Endothelial cell of umbilical vein (primary cell): ENCODE measurements around the gene ACTR2. TPM values are rescaled to one million over a fixed set of nuclear protein-coding genes. Genes with fewer than 3 reads are reported as not detected.

ENCODE experiments used
- BruUV-seq: library from RNA; stranded (reverse); fragments of 400-500 nt; replicated peaks from 2 replicates; lab custom pipeline; 2021; lab: Mats Ljungman, UMichigan
- CTCF ChIA-PET: fragments of 300-600, 350-600 bp; sonication (Branson Sonifier 250); formaldehyde crosslinking; loops from one replicate; lab custom pipeline; 2021; ENCODE audit warnings: antibody characterized with exemption, inconsistent platforms; lab: Charles Lee
- POLR2A ChIA-PET: fragments of 300-600, 350-600 bp; sonication (Branson Sonifier 250); formaldehyde crosslinking; loops from one replicate; lab custom pipeline; 2021; ENCODE audit warnings: antibody characterized with exemption, inconsistent platforms; lab: Charles Lee
- DNase-seq: peaks from one replicate; pipeline ENCODE4 v3.0.0-alpha.2; 2011; ENCODE audit warnings: low read depth, low spot score
- FAIRE-seq: peaks from 2 replicates; lab custom pipeline; 2011; peaks lifted over from hg19 to GRCh38; lab: Jason Lieb, UNC
- H2AFZ ChIP-seq: 2 replicates; pipeline ENCODE4 v1.6.0; 2012; ENCODE audit warnings: low read depth, low read length, control low read depth, inconsistent platforms
- H3K27ac ChIP-seq: 2 replicates; pipeline ENCODE4 v1.5.1; 2011; ENCODE audit warnings: low read depth, mild to moderate bottlenecking, control low read depth, low read length, moderate library complexity; ENCODE audit not compliant: insufficient read depth
- H3K27me3 ChIP-seq, 2 experiments: 2 replicates each; pipeline versions ENCODE4 v1.6.0 to v1.6.1; 2011; ENCODE audit warnings: low read length in 2 of 2, mixed read lengths in 1 of 2; ENCODE audit not compliant: control insufficient read depth in 2 of 2, insufficient read depth in 2 of 2
- H3K36me3 ChIP-seq, 2 experiments: 2 replicates in 1 of 2; 3 replicates in 1 of 2; pipeline ENCODE4 v1.5.1; 2011; ENCODE audit warnings: low read length in 2 of 2, mild to moderate bottlenecking in 1 of 2, moderate library complexity in 1 of 2; ENCODE audit not compliant: control insufficient read depth in 2 of 2, insufficient read depth in 2 of 2; ENCODE audit errors: extremely low read depth in 1 of 2
- H3K4me1 ChIP-seq: 3 replicates; pipeline ENCODE4 v1.5.1; 2011; ENCODE audit warnings: mild to moderate bottlenecking, low read length; ENCODE audit not compliant: control insufficient read depth, insufficient read depth; ENCODE audit errors: extremely low read depth
- H3K4me2 ChIP-seq: 2 replicates; pipeline ENCODE4 v1.6.1; 2011; ENCODE audit warnings: low read length, control low read depth, mixed read lengths; ENCODE audit not compliant: insufficient read depth
- H3K4me3 ChIP-seq, 3 experiments: fragments of 200-600 bp in 1 of 3; sonication (generic), shearing (Covaris generic) in 1 of 3; replicated peaks in 1 of 3; 2 replicates each; pipeline ENCODE4 v1.5.1; 2011 to 2016; ENCODE audit warnings: control low read depth in 3 of 3, low read length in 3 of 3, mild to moderate bottlenecking in 2 of 3, inconsistent platforms in 1 of 3, low read depth in 1 of 3, moderate library complexity in 1 of 3; ENCODE audit not compliant: insufficient read depth in 1 of 3
- H3K79me2 ChIP-seq: 2 replicates; pipeline ENCODE4 v1.6.0; 2012; ENCODE audit warnings: low read length, inconsistent platforms; ENCODE audit not compliant: control insufficient read depth, insufficient read depth
- H3K9ac ChIP-seq: replicated peaks from 2 replicates; pipeline ENCODE3; 2011; ENCODE audit warnings: low read length, control low read depth; ENCODE audit not compliant: insufficient read depth; ENCODE audit errors: extremely low read depth
- H3K9me1 ChIP-seq: replicated peaks from 3 replicates; pipeline ENCODE4 v1.6.0; 2011; ENCODE audit warnings: mild to moderate bottlenecking, low read length; ENCODE audit not compliant: control insufficient read depth, insufficient read depth; ENCODE audit errors: extremely low read depth
- H3K9me3 ChIP-seq: replicated peaks from 2 replicates; pipeline ENCODE4 v1.5.1; 2012; ENCODE audit warnings: low read length, inconsistent platforms; ENCODE audit not compliant: control insufficient read depth, insufficient read depth
- H4K20me1 ChIP-seq: replicated peaks from 2 replicates; pipeline ENCODE3; 2011; ENCODE audit warnings: mild to moderate bottlenecking, low read length; ENCODE audit not compliant: control insufficient read depth, insufficient read depth; ENCODE audit errors: extremely low read depth
- CTCF ChIP-seq, 2 donors: IDR thresholded peaks; 1 replicate in 1 of 2; 2 replicates in 1 of 2; pipeline ENCODE4 v1.5.1; 2011; ENCODE audit warnings: low read length in 2 of 2, mild to moderate bottlenecking in 2 of 2, moderate library complexity in 2 of 2, control low read depth in 1 of 2, inconsistent platforms in 1 of 2, low read depth in 1 of 2; ENCODE audit not compliant: insufficient read depth in 1 of 2; ENCODE audit errors: extremely low read depth in 1 of 2
- EZH2 ChIP-seq: IDR thresholded peaks from 2 replicates; pipeline ENCODE4 v1.6.1; 2012; ENCODE audit warnings: borderline replicate concordance, low read depth, mild to moderate bottlenecking, moderate library complexity, low read length, inconsistent platforms; ENCODE audit not compliant: severe bottlenecking
- GATA2 ChIP-seq: IDR thresholded peaks from 2 replicates; pipeline ENCODE4 v1.7.0; 2011; ENCODE audit warnings: low read depth, mild to moderate bottlenecking, moderate library complexity, mixed read lengths, low read length; ENCODE audit not compliant: insufficient read length, insufficient read depth
- POLR2AphosphoS5 ChIP-seq: IDR thresholded peaks from 2 replicates; pipeline ENCODE4 v1.6.1; 2012; ENCODE audit warnings: low read depth, mild to moderate bottlenecking, control low read depth, low read length, moderate library complexity; ENCODE audit not compliant: insufficient read depth
- dilution Hi-C: fragments of 300-500 bp; cut with MboI; formaldehyde crosslinking; loops from one replicate; pipeline ENCODE4 v1.15.0; 2019; ENCODE audit warnings: low sequenced_read_pairs; ENCODE audit not compliant: extremely low pct_ligation_motif_present
- intact Hi-C: fragments of 100-400 bp; cut with micrococcal nuclease; formaldehyde crosslinking; loops from one replicate; pipeline ENCODE4 v1.10.0; 2022
- polyA plus RNA-seq, 4 experiments: library from polyadenylated mRNA; depleted of rRNA in 3 of 4; stranded (reverse) in 3 of 4; unstranded in 1 of 4; fragments of >200 nt; gene quantifications; 2 replicates each; pipeline versions ENCODE4 v1.2.1 to v1.2.3, GENCODE V29; 2011 to 2012; ENCODE audit warnings: missing spikeins in 1 of 4
- total RNA-seq: library from RNA; stranded (reverse); gene quantifications from 2 replicates; pipeline ENCODE4 v1.2.3, GENCODE V29; 2021
- TF ChIP-seq, protein P1 (sequence below): IDR thresholded peaks from 2 replicates; pipeline ENCODE4 v1.6.1; 2011; ENCODE audit not compliant: insufficient read depth, insufficient read length

The ACTR2 gene
- total and polyA plus RNA-seq, 2 donors (not counting 3 experiments of a cell fraction or from before 2014, with no cell fraction given) = 48.7 to 287 TPM

DNA sequence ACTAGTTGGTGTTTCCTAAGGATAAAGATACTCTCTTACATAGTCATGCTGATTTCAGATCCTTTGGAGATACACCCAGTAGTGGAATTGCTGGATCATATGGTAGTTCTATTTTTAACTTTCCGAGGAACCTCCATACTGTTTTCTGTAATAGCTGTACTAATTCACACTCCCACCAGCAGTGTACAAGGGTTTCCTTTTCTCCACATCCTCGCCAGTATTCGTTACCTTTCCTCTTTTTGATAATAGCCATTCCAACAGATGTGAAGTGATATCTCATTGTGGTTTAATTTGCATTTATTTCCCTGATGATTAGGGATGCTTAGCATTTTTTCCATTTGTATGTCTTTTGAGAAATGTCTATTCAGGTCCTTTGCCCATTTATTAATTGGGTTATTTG, 34.0 kb downstream of the ACTR2 start:
- peaks cover 12% of the 10 kb centered on the region for H4K20me1 ChIP-seq
- H3K27ac ChIP-seq = no peak overlapping the region
- peaks cover 2% of the 10 kb centered on the region for H3K4me1 ChIP-seq
- FAIRE-seq (no peak), DNase-seq (no peak)
- no peak overlapping the region for H3K4me3 ChIP-seq
- peaks cover 38% of the 10 kb centered on the region for H3K79me2 ChIP-seq
- no peaks in the 10 kb centered on the region for H3K27me3 ChIP-seq
- H3K9me3 ChIP-seq = no peaks in the 10 kb centered on the region
- no peak overlapping the region for H3K4me2 ChIP-seq
- H3K36me3 ChIP-seq = peaks cover 9 to 12% of the 10 kb centered on the region in 2 experiments
- BruUV-seq = no TSS peak
- TF ChIP-seq GATA2 (no peak), POLR2AphosphoS5 (no peak), CTCF (IDR thresholded peaks at IDR 0.05; ENCODE audit: extremely low read depth in 1 of 2, insufficient read depth in 1 of 2, low read depth in 1 of 2, low read length in 2 of 2) (no peak), EZH2 (no peak)
- TF ChIP-seq, protein P1, sequence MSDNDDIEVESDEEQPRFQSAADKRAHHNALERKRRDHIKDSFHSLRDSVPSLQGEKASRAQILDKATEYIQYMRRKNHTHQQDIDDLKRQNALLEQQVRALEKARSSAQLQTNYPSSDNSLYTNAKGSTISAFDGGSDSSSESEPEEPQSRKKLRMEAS = no peak
- dilution Hi-C loops (no loop called here), intact Hi-C loops (no loop called here)
- ChIA-PET CTCF (no interaction called here), POLR2A (no interaction called here)
- no peaks in the 10 kb centered on the region for H3K9me1 ChIP-seq
- H2AFZ ChIP-seq = no peak overlapping the region
- H3K9ac ChIP-seq = no peak overlapping the region
